HG03103 (cell line): Measurements from ENCODE around the gene FGF18.

Experiments used
- ATAC-seq: cut with Tn5 transposase; IDR thresholded peaks from one replicate; pipeline ENCODE4 v1.9.1; 2021; ENCODE audit warnings: low read depth; ENCODE audit not compliant: unreplicated experiment

FGF18 gene

GRCh38 chr5:171421331-171422262 is 2.1 kb downstream of the FGF18 start:
- ATAC-seq = no peak

- no peak for ATAC-seq
Observed at GRCh38 chr5:171422495-171422894, 3.0 kb downstream of the FGF18 start.

GRCh38 chr5:171422902-171423663 is 3.6 kb downstream of the FGF18 start:
- ATAC-seq = no peak

- ATAC-seq = no peak
Observed at GRCh38 chr5:171424726-171425125, 5.3 kb downstream of the FGF18 start.

GRCh38 chr5:171425596-171426244 is 6.3 kb downstream of the FGF18 start:
- ATAC-seq = no peak

GRCh38 chr5:171426266-171426665 is 6.8 kb downstream of the FGF18 start:
- ATAC-seq = no peak

GRCh38 chr5:171426680-171427079 is 7.2 kb downstream of the FGF18 start:
- no peak for ATAC-seq

GRCh38 chr5:171427318-171428167 is 8.1 kb downstream of the FGF18 start:
- ATAC-seq = no peak

GRCh38 chr5:171428168-171428696 is 8.8 kb downstream of the FGF18 start:
- no peak for ATAC-seq

- no peak for ATAC-seq
Observed at GRCh38 chr5:171428809-171429542, 9.5 kb downstream of the FGF18 start.

GRCh38 chr5:171429543-171429910 is 10.1 kb downstream of the FGF18 start:
- ATAC-seq = no peak

- no peak for ATAC-seq
Observed at GRCh38 chr5:171431251-171431777, 11.9 kb downstream of the FGF18 start.

GRCh38 chr5:171432076-171432475 is 12.6 kb downstream of the FGF18 start:
- ATAC-seq = no peak

- no peak for ATAC-seq
Observed at GRCh38 chr5:171432583-171433351, 13.3 kb downstream of the FGF18 start.

- ATAC-seq = no peak
Observed at GRCh38 chr5:171433352-171433698, 13.9 kb downstream of the FGF18 start.

- ATAC-seq = no peak
Observed at GRCh38 chr5:171433982-171434676, 14.7 kb downstream of the FGF18 start.

- no peak for ATAC-seq
Observed at GRCh38 chr5:171434874-171435273, 15.4 kb downstream of the FGF18 start.

GRCh38 chr5:171435908-171436307 is 16.5 kb downstream of the FGF18 start:
- ATAC-seq = no peak
